ENCODE measurements around the gene MRPL43. TPM values are rescaled to one million over a fixed set of nuclear protein-coding genes. Genes with fewer than 3 reads are reported as not detected.

MRPL43 gene
- total and polyA plus RNA-seq, 4 donors, result 38.9 to 104 (median 64.6) TPM

DNA sequence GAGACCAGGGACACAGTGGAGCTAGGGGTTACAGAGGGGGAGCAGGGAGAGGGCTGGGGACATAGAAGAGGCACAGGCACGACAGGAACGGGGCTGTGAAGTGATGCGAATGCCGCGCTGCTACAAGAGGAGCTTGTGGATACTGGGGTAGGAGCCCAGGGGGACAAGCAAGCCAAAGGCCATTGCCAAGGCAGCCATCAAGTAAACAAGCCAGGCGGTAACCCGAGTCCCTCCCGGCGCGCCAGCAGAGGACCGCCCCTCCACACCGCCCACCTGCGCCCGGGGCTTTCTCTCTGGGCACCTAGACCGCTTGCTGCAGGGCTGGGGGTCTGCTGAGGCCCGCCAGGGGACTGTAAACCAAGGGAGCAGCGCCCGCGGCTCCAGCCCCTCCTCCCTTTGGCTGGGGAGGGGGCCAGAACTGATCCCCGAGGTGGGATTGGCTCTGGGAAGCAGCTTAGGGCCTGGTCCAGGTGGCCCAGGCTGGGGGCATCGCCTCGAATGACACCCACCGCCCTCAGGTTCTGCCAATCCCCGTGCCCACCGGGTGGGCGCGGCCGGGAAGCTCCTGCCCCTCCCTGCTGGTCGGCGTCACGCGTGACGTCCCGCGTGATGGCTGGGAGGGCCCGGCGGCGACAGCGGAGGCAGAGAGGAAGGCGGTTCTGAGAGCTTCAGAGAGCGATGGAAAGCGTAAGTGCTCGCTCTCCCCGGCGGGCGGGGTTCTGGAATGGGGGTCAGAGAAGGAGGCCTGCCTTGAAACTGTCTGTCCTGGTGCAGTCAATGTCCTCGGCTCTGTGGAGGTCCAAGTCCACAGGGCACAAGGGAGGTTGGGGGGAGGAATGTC lies 44.7 kb upstream of the MRPL43 start:
- Histone ChIP-seq H3K27me3 (ENCODE audit: control insufficient read depth in 1 of 2, insufficient read depth in 2 of 2, low read length in 1 of 2) (no peaks in the 10 kb centered on the region), H3K4me3 (ENCODE audit: low read length in 2 of 2) (peak overlapping the region; percentile 20 to 60), H3K27ac (ENCODE audit: low read depth in 1 of 2, low read length in 2 of 2) (peak overlapping the region; percentile 57 to 86), H3K9me3 (ENCODE audit: control insufficient read depth, low read length) (no peaks in the 10 kb centered on the region), H3K4me1 (ENCODE audit: control insufficient read depth in 1 of 2, insufficient read depth in 2 of 2, low read length in 2 of 2) (no peaks in the 10 kb centered on the region), H3K36me3 (ENCODE audit: control insufficient read depth in 1 of 2, insufficient read depth in 2 of 2, low read length in 1 of 2) (peaks cover 0 to 9% of the 10 kb centered on the region in 2 donors)
- intact Hi-C loops (cut with DNase I), result loop anchor here in 1 of 2 donors (5.0 kb wide), 3 partner anchors 35 to 120 kb away; partner anchors contain the start of genes LZTS2 and SLF2
- ATAC-seq (ENCODE audit: low FRiP score) (peak; percentile 89), DNase-seq (peak; percentile 94 to 95)
- 0% methylated on average over 39 to 47 of the region's 47 CpGs for WGBS, 2 donors

DNA sequence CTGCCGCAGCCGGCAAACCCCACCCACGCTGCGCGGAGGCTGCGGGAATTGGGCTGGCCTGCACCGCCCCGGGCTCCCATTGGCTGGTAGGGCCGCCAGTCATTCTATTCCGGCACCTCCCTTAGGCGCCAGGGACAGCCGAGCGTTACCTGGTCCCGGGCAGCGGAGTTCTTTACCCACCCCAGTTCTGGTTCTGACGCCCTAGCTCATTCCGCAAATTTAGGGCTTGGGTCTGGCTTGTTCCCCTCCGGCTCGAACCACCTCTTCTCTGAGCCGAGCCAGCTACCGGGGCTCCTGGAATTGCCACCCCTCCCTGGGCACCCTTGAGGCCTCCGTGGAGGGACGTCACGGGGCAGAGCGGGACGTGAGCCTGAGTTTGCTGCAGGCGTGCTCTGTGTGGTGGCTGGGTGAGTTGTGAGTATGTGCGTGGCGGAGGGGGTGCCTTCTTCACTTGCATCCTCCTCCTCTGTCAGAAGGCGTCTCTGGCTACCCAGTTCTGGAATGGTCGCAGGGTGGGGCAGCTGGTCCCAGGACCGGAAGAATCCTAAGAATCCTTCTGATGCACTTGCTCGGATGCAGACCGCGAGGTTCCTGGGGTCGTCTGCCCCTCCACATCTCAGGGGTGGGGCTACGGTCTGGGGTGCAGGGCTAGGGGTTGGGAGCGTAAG lies 44.0 kb upstream of the MRPL43 start, which contains the start of the genes PDZD7 and SFXN3:
PDZD7 (minus strand) TSS at position 2 of the 668 bp plus-strand sequence. CDS start 910 bp downstream, outside the sequence.
SFXN3 (plus strand) TSS at position 107 of the 668 bp plus-strand sequence. CDS start 3,461 bp downstream, outside the sequence.
- intact Hi-C loops (cut with DNase I), result loop anchor here in 1 of 2 donors (5.0 kb wide), 3 partner anchors 34 to 119 kb away; partner anchors contain the start of genes LZTS2 and SLF2
- ATAC-seq (ENCODE audit: low FRiP score), result peak; percentile 93
- Histone ChIP-seq H3K27ac (ENCODE audit: low read depth in 1 of 2, low read length in 2 of 2) (peak within 1 kb of the TSS; percentile 57 to 86), H3K27me3 (ENCODE audit: control insufficient read depth in 1 of 2, insufficient read depth in 2 of 2, low read length in 1 of 2) (no peaks in the 10 kb centered on the region), H3K9me3 (ENCODE audit: control insufficient read depth, low read length) (no peaks in the 10 kb centered on the region), H3K4me3 (ENCODE audit: low read length in 2 of 2) (peak within 1 kb of the TSS; percentile 20 to 60), H3K4me1 (ENCODE audit: control insufficient read depth in 1 of 2, insufficient read depth in 2 of 2, low read length in 2 of 2) (no peaks in the 10 kb centered on the region), H3K36me3 (ENCODE audit: control insufficient read depth in 1 of 2, insufficient read depth in 2 of 2, low read length in 1 of 2) (peaks cover 0 to 6% of the 10 kb centered on the region in 2 donors)
- 0 to 1% methylated on average over 38 of the region's 38 CpGs for WGBS, 2 donors
- peak; percentile 98 to 99 for DNase-seq

DNA sequence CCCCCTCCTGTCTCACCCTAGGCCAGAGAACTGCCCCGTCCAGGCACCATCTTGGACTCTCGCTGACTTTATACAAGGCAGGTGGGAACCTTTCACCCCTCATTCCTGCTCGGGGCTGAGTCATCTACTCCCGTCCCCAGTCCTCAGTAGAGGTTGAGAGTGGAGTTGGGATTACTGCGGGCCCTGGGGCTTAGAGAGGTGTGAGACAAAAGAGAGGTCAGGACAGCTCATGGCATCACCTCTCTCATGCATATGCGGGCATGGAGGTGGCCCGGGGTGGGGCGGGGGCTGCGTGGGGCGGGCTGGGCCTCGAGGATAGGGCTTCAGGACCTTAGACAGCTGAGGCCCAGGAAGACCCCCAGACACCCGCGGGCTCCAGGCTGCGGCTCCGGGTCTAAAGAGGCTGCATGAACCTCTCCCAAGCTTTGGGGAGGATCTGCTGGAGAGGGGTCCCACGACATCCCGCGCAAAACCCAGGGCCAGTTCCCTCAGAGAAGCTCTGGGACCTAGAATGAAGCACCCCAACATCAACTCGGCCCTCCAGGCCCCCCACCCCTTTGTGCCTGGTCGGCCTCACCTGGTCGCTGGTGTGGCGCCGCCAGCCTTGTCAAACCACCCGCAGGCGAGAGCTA lies 43.3 kb upstream of the MRPL43 start:
- Histone ChIP-seq H3K4me1 (ENCODE audit: control insufficient read depth in 1 of 2, insufficient read depth in 2 of 2, low read length in 2 of 2) (no peaks in the 10 kb centered on the region), H3K27me3 (ENCODE audit: control insufficient read depth in 1 of 2, insufficient read depth in 2 of 2, low read length in 1 of 2) (no peaks in the 10 kb centered on the region), H3K27ac (ENCODE audit: low read depth in 1 of 2, low read length in 2 of 2) (no peak overlapping the region), H3K9me3 (ENCODE audit: control insufficient read depth, low read length) (no peaks in the 10 kb centered on the region), H3K4me3 (ENCODE audit: low read length in 2 of 2) (no peak overlapping the region), H3K36me3 (ENCODE audit: control insufficient read depth in 1 of 2, insufficient read depth in 2 of 2, low read length in 1 of 2) (peaks cover 0 to 3% of the 10 kb centered on the region in 2 donors)
- intact Hi-C loops (cut with DNase I), result loop anchor here in 1 of 2 donors (5.0 kb wide), 3 partner anchors 33 to 118 kb away; partner anchors contain the start of genes LZTS2 and SLF2
- ATAC-seq (ENCODE audit: low FRiP score), result no peak
- DNase-seq, result no peak
- WGBS, 2 donors, result 9 to 10% methylated on average over 25 of the region's 25 CpGs

DNA sequence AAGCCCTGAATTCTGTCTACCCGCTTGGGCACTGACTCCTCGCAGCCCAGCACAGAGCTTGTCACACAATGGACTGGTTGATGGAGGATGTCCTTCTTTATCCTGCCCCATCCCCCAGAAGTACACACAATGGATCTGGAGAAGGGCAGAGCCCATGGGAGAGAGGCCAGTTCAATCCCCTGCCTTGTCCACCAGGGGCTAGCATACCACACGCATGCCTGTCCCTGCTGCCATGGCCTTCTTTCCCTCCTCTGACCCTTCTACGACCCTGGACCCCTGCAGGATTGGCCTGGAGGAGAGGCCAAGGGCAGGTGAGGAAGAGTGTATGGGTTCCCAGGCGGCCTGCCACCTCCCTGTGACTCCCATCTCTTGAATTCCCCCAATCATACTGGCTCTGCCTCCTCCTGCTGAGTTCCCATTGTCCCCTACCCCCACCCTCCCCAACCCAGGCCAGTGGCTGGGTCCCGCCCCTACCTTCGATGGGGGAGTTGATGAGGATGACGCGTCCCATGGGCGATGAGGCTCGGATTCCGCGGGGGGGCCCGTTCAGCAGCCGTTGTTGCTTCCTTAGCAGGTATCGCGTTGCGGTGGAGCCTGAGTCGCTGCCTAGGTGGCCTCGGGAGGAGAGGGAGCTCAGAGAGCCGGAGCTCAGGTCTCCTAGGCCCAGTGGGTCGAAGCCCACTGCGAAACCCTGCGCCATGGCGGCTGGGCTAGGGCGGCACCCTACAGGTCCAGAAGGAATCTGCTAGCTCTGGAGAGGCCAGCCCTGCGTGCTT lies 42.4 kb upstream of the MRPL43 start:
- Histone ChIP-seq H3K4me3 (ENCODE audit: low read length in 2 of 2) (no peak overlapping the region), H3K27me3 (ENCODE audit: control insufficient read depth in 1 of 2, insufficient read depth in 2 of 2, low read length in 1 of 2) (no peaks in the 10 kb centered on the region), H3K4me1 (ENCODE audit: control insufficient read depth in 1 of 2, insufficient read depth in 2 of 2, low read length in 2 of 2) (no peaks in the 10 kb centered on the region), H3K36me3 (ENCODE audit: control insufficient read depth in 1 of 2, insufficient read depth in 2 of 2, low read length in 1 of 2) (no peaks in the 10 kb centered on the region), H3K27ac (ENCODE audit: low read depth in 1 of 2, low read length in 2 of 2) (no peak overlapping the region), H3K9me3 (ENCODE audit: control insufficient read depth, low read length) (no peaks in the 10 kb centered on the region)
- intact Hi-C loops (cut with DNase I), result loop anchor here in 1 of 2 donors (5.0 kb wide), 3 partner anchors 32 to 117 kb away; partner anchors contain the start of genes LZTS2 and SLF2
- 58 to 60% methylated on average over 27 of the region's 27 CpGs for WGBS, 2 donors
- DNase-seq, result no peak
- ATAC-seq (ENCODE audit: low FRiP score), result no peak

DNA sequence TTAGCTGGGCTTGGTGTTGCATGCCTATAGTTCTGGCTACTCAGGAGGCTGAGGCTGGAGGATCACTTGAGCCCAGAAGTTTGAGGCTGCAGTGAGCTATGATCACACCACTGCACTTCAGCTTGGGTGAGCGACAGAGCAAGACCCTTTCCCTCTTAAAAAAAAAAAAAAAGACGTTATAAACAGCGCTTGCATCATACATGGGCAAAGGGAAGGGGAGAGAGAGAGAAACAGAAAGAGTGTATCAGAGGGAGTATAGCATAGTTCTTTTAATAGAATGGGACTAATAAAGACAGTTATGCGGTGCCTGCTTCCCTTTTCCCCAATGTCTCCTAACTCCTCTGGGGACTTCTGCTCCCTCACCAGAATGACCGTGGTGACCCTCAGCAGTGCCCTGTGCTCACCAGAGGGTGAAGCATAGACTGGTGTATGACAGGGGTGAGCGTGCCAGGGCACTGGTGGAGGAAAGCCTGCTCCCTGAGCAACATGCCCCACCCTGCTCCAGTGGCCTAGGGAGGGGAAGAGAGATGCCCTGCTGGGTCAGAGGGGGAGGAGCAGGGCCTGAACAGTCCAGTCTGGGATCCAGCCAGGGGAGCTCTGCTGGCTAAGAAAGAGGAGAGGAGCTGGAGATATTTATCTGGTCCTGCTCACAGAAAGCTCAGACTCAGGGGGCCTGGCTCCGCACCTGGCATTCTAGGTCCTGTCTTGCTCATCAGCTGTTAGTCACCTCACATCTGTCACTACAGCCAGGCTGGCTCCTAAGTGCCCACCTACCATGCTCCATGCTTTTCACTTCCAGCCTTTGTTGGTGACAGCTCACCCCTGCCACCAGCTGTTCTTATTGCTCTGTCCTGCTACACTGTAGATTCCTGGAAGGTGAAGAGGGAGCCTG lies 41.4 kb upstream of the MRPL43 start:
- no peaks in the 10 kb centered on the region for H3K4me1 ChIP-seq (ENCODE audit: control insufficient read depth in 1 of 2, insufficient read depth in 2 of 2, low read length in 2 of 2)
- no peak for DNase-seq
- H3K27me3 ChIP-seq (ENCODE audit: control insufficient read depth in 1 of 2, insufficient read depth in 2 of 2, low read length in 1 of 2), result no peaks in the 10 kb centered on the region
- no peak overlapping the region for H3K27ac ChIP-seq (ENCODE audit: low read depth in 1 of 2, low read length in 2 of 2)
- H3K9me3 ChIP-seq (ENCODE audit: control insufficient read depth, low read length), result no peaks in the 10 kb centered on the region
- 79 to 88% methylated on average over 5 to 7 of the region's 7 CpGs for WGBS, 2 donors
- H3K36me3 ChIP-seq (ENCODE audit: control insufficient read depth in 1 of 2, insufficient read depth in 2 of 2, low read length in 1 of 2), result no peaks in the 10 kb centered on the region
- ATAC-seq (ENCODE audit: low FRiP score), result no peak
- intact Hi-C loops (cut with DNase I), result no loop called here
- H3K4me3 ChIP-seq (ENCODE audit: low read length in 2 of 2), result no peak overlapping the region

DNA sequence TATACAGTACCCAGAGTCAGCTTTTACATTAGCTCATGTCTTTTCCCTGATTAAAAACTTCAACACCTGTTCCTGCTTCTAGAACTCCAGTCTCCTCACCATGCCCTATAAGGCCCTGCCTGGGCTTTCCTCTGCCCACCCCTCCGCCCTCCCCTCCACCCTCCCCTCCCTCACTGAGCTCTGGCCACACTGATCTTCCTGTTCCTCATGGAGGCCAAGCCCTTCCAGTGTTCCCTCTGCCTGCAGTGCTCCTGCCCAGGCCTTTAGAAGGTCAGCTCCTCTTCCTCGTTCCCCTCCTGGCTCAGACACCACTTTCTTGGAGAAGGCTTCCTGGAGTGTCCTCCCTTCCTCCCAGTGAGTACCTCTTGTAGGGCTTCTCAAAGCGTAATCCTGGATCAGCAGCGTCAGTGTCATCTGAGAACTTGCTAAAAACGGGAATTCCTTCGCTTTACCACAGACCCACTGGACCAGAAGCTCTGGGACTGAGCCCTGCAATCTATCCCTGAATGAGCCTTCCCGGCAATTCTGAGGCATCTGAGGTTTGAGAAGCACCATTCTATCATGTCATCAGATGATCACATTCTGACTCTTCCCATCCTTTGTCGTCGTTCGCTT lies 39.9 kb upstream of the MRPL43 start:
- Histone ChIP-seq H3K4me3 (ENCODE audit: low read length in 2 of 2) (no peak overlapping the region), H3K4me1 (ENCODE audit: control insufficient read depth in 1 of 2, insufficient read depth in 2 of 2, low read length in 2 of 2) (no peaks in the 10 kb centered on the region), H3K27me3 (ENCODE audit: control insufficient read depth in 1 of 2, insufficient read depth in 2 of 2, low read length in 1 of 2) (no peaks in the 10 kb centered on the region), H3K9me3 (ENCODE audit: control insufficient read depth, low read length) (no peaks in the 10 kb centered on the region), H3K36me3 (ENCODE audit: control insufficient read depth in 1 of 2, insufficient read depth in 2 of 2, low read length in 1 of 2) (no peaks in the 10 kb centered on the region), H3K27ac (ENCODE audit: low read depth in 1 of 2, low read length in 2 of 2) (no peak overlapping the region)
- intact Hi-C loops (cut with DNase I), result no loop called here
- 83 to 86% methylated on average over 10 of the region's 10 CpGs for WGBS, 2 donors
- no peak for DNase-seq
- no peak for ATAC-seq (ENCODE audit: low FRiP score)

DNA sequence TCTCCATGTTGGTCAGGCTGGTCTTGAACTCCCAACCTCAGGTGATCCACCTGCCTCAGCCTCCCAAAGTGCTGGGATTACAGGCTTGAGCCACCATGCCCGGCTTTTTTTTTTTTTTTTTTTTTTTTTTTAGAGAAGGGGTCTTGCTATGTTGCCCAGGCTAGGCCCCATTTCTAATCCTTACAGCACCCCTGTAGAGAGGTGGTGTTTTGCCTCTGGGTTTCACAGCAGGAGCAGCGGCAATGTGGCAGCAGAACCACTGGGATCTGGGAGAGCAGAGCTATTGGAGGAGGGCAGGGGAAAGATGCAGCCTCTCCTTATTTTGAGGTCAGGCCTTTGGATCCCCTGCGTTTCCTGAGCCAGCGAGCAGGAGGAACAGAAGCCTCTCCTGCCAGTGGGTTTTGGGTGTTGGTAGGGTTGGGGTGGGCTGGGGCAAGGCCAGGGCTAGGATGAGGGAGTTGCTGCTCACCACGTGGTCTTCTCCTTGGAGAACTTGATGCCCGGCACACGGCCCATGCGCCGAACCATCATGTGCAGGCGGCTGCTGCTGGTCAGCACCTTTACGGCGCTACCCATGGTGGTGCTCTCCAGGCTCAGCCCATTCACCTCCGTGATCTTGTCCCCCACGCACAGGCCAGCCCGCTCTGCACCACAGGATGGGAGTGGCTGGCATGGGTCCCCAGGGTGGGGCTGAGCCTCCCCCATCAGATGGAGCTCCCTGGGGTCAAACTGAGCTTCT lies 35.8 kb upstream of the MRPL43 start:
- intact Hi-C loops (cut with DNase I), result no loop called here
- DNase-seq (no peak), ATAC-seq (ENCODE audit: low FRiP score) (no peak)
- WGBS, 2 donors, result 94 to 96% methylated on average over 15 of the region's 15 CpGs
- no peaks in the 10 kb centered on the region for H3K36me3 ChIP-seq (ENCODE audit: control insufficient read depth in 1 of 2, insufficient read depth in 2 of 2, low read length in 1 of 2)
- H3K27ac ChIP-seq (ENCODE audit: low read depth in 1 of 2, low read length in 2 of 2), result no peak overlapping the region
- no peaks in the 10 kb centered on the region for H3K4me1 ChIP-seq (ENCODE audit: control insufficient read depth in 1 of 2, insufficient read depth in 2 of 2, low read length in 2 of 2)
- no peak overlapping the region for H3K4me3 ChIP-seq (ENCODE audit: low read length in 2 of 2)
- no peaks in the 10 kb centered on the region for H3K9me3 ChIP-seq (ENCODE audit: control insufficient read depth, low read length)
- H3K27me3 ChIP-seq (ENCODE audit: control insufficient read depth in 1 of 2, insufficient read depth in 2 of 2, low read length in 1 of 2), result no peaks in the 10 kb centered on the region

Data from aorta (tissue), 5 donors.